ENCODE data around the gene SAFB.
"Not testable (repeated sequence)": the region's sequence is repeated elsewhere in the genome, so short reads cannot be mapped to it uniquely, and the experiment has no call there.

Gene SAFB

GRCh38 chr19:5697890-5698634 is 75.2 kb downstream of the SAFB start:
- no peak for DNase-seq (ENCODE audit: low spot score)

DNA sequence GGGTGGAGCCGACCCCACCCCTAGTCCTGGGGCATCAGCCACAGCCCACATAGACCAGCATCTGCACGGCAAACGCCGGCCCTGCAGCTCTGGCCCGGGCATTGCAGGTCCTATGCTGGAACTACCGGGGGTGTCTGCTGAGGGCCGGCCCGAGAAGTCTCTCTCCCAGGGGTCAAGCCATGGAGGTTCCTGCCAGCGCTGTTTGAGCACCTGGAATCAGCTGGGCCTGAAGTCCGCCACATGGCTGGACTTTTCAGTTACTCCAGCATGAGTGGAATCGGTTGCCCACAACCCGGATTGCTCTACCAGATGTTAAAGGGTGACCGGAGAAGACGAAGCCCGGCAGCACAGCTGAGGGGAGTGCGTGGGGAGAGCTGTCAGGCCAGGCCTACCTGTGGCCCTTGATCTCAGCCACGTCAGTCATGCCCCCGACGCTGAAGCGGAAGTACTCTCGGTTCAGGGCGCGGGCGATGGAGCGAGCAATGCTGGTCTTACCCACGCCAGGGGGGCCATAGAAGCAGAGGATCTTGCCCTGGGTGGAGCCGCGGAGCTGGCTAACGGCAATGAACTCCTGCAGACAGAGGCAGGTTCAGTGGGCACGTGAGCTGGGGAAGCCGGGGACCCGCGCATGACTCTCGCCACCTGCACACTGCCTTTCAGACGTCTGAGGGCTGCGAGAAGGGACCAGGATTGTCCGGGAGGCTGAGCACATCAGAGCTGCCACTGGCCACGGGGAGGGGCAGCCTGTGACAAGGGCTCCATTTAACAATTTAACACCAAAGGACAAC is 75.9 kb downstream of the SAFB start:
- no peak for DNase-seq (ENCODE audit: low spot score)

- DNase-seq (ENCODE audit: low spot score) = no peak
Observed at GRCh38 chr19:5700455-5701092, 77.7 kb downstream of the SAFB start.

GRCh38 chr19:5702053-5702410 is 79.1 kb downstream of the SAFB start:
- DNase-seq (ENCODE audit: low spot score) = not testable (repeated sequence)

DNA sequence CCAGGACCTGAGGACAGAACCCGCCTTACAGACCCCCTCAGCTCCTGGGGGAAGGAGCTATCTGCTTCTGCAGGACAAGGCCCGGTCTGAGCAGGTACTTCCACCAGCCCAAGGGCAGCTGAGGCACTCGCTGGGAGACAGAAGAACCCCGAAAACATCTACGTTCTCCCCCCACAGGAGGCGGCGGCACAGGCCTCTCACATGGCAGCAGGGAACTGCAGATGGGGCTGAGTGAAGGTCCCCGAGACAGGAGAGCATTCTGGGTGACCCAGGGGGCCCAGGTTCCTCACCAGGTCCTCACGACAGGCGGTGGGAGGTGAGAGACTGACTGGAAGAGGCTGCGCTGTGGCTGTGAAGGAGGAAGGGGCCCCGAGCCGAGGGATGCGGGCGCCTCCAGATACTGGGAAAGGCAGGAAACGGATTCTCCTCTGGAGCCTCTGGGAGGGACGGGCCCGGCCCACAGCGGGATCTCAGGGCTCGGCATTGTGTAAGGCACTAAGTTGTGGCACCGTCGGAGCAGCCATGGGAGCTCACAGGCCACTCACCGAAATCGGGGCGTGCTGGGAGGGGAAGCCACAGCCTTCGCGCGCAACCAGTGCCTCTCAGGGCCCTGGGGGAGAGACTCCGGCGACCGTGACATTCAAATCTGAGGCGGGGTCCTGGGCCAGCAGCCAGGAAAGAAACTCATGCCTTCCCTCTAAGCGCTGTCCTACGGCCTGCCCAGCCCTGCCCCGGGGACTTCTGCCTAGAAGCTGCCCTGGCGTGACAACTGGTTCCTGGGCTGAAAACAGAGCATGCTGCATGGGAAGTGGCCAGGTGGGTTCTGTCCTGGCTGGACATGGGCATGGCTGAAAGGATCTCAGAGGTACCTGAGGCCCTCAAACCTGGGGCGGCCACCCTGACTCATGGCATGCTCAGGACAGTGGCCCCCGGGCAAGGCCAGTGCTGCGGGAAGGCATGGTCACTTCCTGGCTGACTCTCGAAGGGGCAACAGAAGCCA is 81.2 kb downstream of the SAFB start:
- DNase-seq (ENCODE audit: low spot score) = no peak

DNA sequence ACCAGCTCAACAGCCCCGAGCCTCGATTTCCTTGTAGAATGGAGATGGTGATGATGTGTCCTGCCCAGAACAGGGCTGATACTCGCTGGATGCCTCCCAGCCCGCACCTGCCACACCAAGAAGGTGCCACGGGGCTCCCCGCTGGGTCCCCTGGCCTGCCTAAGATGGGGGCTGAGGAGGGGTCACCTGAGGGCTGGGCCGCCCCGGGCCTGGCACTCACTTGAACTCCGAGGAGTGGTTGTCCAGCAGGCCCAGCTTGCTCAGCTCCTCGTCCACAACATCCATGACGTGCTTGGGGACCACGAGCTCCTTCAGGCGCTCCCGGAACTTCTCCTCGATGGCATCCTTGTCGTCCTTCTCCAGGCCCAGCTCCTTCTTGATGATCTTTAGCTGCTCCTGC is 82.7 kb downstream of the SAFB start:
- peak; percentile 39 for DNase-seq (ENCODE audit: low spot score)

- no peak for DNase-seq (ENCODE audit: low spot score)
Observed at GRCh38 chr19:5706876-5707573, 84.1 kb downstream of the SAFB start.

DNA sequence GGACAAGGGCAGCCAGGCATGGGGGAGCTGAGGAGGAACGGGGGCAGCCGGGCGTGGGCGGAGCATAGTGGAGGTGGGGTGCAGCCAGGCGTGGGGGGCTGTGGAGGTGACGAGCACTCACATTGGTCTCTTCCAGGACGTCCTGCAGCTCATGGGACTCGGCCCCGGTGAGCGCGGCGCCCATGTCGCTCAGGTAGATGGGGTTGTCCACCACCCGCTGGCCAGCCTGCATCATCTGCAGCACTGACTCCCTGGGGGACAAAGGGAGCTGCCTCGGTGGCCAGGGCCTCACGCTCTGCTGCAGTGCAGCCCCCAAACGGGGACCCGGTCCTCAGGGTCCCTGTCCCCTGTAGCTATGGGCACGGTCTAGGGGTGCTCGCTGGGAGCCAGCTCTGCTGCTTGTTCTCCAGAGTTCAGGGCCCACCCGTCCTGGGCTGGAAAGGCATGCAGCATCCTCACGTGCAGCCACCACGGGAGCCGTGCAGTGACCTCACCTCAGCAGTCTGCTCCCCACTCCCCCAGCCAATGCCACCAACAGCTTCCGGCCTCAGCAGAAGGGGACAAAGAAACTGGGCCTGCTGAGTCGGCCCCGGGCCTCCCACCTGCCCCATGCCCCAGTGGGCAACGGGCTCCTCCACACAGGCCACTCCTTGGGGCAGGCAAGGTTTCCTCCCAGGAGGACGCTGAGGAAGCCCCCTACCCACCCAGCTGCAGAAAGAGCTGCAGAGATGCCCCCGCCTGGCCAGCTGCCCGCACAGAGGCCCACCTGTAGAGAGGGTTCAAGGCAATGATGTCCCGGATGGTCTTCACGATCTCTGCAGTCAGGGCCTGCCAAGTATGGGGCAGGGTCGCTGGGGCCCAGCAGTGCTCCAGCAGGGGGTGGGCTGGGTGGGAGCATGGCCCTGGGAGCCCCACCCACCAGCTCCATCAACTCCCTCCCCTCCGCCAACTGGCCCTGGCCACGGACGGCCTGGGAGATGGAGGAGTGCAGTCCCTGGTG is 85.0 kb downstream of the SAFB start:
- no peak for DNase-seq (ENCODE audit: low spot score)

GRCh38 chr19:5711025-5711424 is 88.1 kb downstream of the SAFB start:
- DNase-seq (ENCODE audit: low spot score) = peak; percentile 12

DNA sequence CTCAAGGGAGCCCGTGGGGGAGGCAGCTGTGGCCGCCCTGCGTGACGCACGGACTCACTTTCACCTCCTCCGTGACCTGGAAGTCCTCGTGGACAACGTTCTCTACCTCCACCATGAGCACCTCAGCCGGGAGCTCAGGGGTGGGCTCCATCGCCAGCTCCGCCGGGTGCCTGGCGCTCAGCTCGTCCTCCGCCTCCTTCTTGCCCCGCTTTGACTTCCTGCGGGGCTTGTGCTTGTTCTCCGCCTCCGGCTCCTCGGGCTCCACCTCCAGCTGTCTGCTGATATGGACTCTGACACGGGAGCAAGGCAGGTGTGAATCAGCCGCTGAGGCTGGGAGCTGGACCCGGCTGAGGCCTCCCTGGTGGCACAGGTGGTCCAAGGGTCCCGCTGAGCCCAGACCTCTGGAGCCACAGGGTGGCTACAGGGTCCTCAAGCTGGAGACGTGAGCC is 88.9 kb downstream of the SAFB start:
- DNase-seq (ENCODE audit: low spot score) = peak; percentile 18

GRCh38 chr19:5713228-5713627 is 90.3 kb downstream of the SAFB start:
- no peak for DNase-seq (ENCODE audit: low spot score)

GRCh38 chr19:5714816-5715215 is 91.9 kb downstream of the SAFB start:
- DNase-seq (ENCODE audit: low spot score) = peak; percentile 71

- DNase-seq (ENCODE audit: low spot score) = no peak
Observed at GRCh38 chr19:5717215-5717935, 94.5 kb downstream of the SAFB start.

Data from D341Med (cell line).